HEK293T (cell line): ENCODE data around the gene WDTC1.

Experiments used
- ARNT ChIP-seq: fragments of 450-650 bp; IDR thresholded peaks from 2 replicates; pipeline ENCODE4 v1.6.1; 2017; ENCODE audit warnings: mild to moderate bottlenecking
- BHLHE40 ChIP-seq: fragments of 450-650 bp; IDR thresholded peaks from 2 replicates; pipeline ENCODE4 v1.6.1; 2016; ENCODE audit warnings: mild to moderate bottlenecking, moderate library complexity, borderline replicate concordance
- CTBP1 ChIP-seq: fragments of 450-650 bp; IDR thresholded peaks from 2 replicates; pipeline ENCODE4 v1.6.1; 2016; ENCODE audit warnings: borderline replicate concordance
- FOXA1 ChIP-seq: fragments of 450-650 bp; IDR thresholded peaks from 2 replicates; pipeline ENCODE4 v1.6.1; 2016; ENCODE audit warnings: mild to moderate bottlenecking
- FOXK2 ChIP-seq: fragments of 450-650 bp; IDR thresholded peaks from 2 replicates; pipeline ENCODE4 v1.6.1; 2016; ENCODE audit warnings: mild to moderate bottlenecking
- FOXM1 ChIP-seq: fragments of 450-650 bp; IDR thresholded peaks from 2 replicates; pipeline ENCODE4 v1.6.1; 2017; ENCODE audit warnings: mild to moderate bottlenecking, borderline replicate concordance
- HDGF ChIP-seq: fragments of 450-650 bp; IDR thresholded peaks from 2 replicates; pipeline ENCODE4 v1.6.1; 2017; ENCODE audit warnings: antibody characterized with exemption, borderline replicate concordance
- LEF1 ChIP-seq: fragments of 450-650 bp; IDR thresholded peaks from 2 replicates; pipeline ENCODE4 v1.6.1; 2017; ENCODE audit warnings: mild to moderate bottlenecking, borderline replicate concordance
- NFRKB ChIP-seq: fragments of 450-650 bp; IDR thresholded peaks from 2 replicates; pipeline ENCODE4 v1.6.1; 2016; ENCODE audit warnings: mild to moderate bottlenecking, moderate library complexity
- PKNOX1 ChIP-seq: fragments of 450-650 bp; IDR thresholded peaks from 2 replicates; pipeline ENCODE4 v1.6.1; 2016
- SP1 ChIP-seq: fragments of 450-650 bp; IDR thresholded peaks from 2 replicates; pipeline ENCODE4 v1.6.1; 2017
- TARDBP ChIP-seq: fragments of 450-650 bp; IDR thresholded peaks from 2 replicates; pipeline ENCODE4 v1.6.1; 2016
- ZNF384 ChIP-seq: fragments of 450-650 bp; IDR thresholded peaks from 2 replicates; pipeline ENCODE4 v1.6.1; 2016

GRCh38 chr1:27216466-27216865 is 18.0 kb upstream of the WDTC1 start:
- no peak for TF ChIP-seq NFRKB
- TF ChIP-seq ARNT, result no peak
- no peak for TF ChIP-seq SP1
- no peak for TF ChIP-seq ZNF384
- TF ChIP-seq PKNOX1, result no peak
- no peak for TF ChIP-seq FOXK2
- no peak for TF ChIP-seq BHLHE40
- TF ChIP-seq CTBP1, result no peak
- TF ChIP-seq FOXM1, result no peak
- TF ChIP-seq TARDBP, result no peak
- TF ChIP-seq HDGF, result no peak
- TF ChIP-seq FOXA1, result no peak
- TF ChIP-seq LEF1, result no peak
